ENCODE measurements around the gene ALB. TPM values are rescaled to one million over a fixed set of nuclear protein-coding genes. Genes with fewer than 3 reads are reported as not detected.

ALB gene
- total RNA-seq, 1 experiment from 2014 or later = 23.4 TPM

DNA sequence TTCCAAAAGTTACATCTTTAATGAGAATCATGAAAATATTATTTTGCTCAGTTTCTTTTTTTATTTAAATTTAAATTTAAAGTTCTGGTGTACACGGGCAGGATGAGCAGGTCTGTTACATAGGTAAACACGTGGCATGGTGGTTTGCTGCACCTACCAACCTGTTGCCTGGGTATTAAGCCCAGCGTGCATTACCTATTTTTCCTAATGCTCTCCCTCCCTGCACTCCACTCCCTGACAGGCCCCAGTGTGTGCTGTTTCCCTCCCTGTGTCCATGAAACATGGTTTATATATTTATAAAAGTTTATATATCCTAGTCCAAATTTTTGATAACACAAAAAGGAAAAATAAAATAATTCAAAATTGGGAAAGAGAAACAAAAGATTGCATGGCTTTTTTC, 35.9 kb downstream of the ALB start:
- no peaks in the 10 kb centered on the region for H3K4me1 Mint-ChIP-seq
- ATAC-seq = no peak
- H3K36me3 Mint-ChIP-seq = no peaks in the 10 kb centered on the region
- CTCF ChIA-PET = no interaction called here
- no peaks in the 10 kb centered on the region for H3K27me3 Mint-ChIP-seq (ENCODE audit: low read depth)
- TF ChIP-seq ATF1 (CRISPR knock-in tag; IDR thresholded peaks at IDR 0.05) (no peak), ZNF121 (CRISPR knock-in tag; IDR thresholded peaks at IDR 0.05) (no peak), AR (CRISPR knock-in tag; IDR thresholded peaks at IDR 0.05) (no peak), ZNF281 (CRISPR knock-in tag; IDR thresholded peaks at IDR 0.05) (no peak), RELA (CRISPR knock-in tag; IDR thresholded peaks at IDR 0.05; ENCODE audit: borderline replicate concordance) (no peak), ZNF425 (CRISPR knock-in tag; conservative IDR thresholded peaks at IDR 0.05) (no peak), ZNF671 (CRISPR knock-in tag; IDR thresholded peaks at IDR 0.05) (no peak)
- TF ChIP-seq, protein P1, sequence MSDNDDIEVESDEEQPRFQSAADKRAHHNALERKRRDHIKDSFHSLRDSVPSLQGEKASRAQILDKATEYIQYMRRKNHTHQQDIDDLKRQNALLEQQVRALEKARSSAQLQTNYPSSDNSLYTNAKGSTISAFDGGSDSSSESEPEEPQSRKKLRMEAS (CRISPR knock-in tag; IDR thresholded peaks at IDR 0.05) = no peak
- TF ChIP-seq, protein P2, sequence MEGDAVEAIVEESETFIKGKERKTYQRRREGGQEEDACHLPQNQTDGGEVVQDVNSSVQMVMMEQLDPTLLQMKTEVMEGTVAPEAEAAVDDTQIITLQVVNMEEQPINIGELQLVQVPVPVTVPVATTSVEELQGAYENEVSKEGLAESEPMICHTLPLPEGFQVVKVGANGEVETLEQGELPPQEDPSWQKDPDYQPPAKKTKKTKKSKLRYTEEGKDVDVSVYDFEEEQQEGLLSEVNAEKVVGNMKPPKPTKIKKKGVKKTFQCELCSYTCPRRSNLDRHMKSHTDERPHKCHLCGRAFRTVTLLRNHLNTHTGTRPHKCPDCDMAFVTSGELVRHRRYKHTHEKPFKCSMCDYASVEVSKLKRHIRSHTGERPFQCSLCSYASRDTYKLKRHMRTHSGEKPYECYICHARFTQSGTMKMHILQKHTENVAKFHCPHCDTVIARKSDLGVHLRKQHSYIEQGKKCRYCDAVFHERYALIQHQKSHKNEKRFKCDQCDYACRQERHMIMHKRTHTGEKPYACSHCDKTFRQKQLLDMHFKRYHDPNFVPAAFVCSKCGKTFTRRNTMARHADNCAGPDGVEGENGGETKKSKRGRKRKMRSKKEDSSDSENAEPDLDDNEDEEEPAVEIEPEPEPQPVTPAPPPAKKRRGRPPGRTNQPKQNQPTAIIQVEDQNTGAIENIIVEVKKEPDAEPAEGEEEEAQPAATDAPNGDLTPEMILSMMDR (IDR thresholded peaks at IDR 0.05) = no peak
- POLR2A ChIA-PET = no interaction called here
- H3K27ac Mint-ChIP-seq = no peak overlapping the region
- DNase-seq (ENCODE audit: low spot score) = no peak
- H3K9me3 Mint-ChIP-seq = no peaks in the 10 kb centered on the region
- no peak overlapping the region for H3K4me3 Mint-ChIP-seq

- Mint-ChIP-seq H3K36me3 (no peaks in the 10 kb centered on the region), H3K4me3 (no peak overlapping the region), H3K9me3 (no peaks in the 10 kb centered on the region), H3K27ac (no peak overlapping the region), H3K4me1 (no peaks in the 10 kb centered on the region), H3K27me3 (ENCODE audit: low read depth) (no peaks in the 10 kb centered on the region)
- no peak for DNase-seq (ENCODE audit: low spot score)
- CTCF ChIA-PET = no interaction called here
- TF ChIP-seq SMAD4 (CRISPR knock-in tag; IDR thresholded peaks at IDR 0.05) (no peak), AFF4 (CRISPR knock-in tag; IDR thresholded peaks at IDR 0.05; ENCODE audit: borderline replicate concordance) (no peak), ZNF263 (CRISPR knock-in tag; IDR thresholded peaks at IDR 0.05; ENCODE audit: low read depth) (no peak), MYBL2 (CRISPR knock-in tag; IDR thresholded peaks at IDR 0.05) (no peak), KAT7 (CRISPR knock-in tag; IDR thresholded peaks at IDR 0.05; ENCODE audit: borderline replicate concordance) (no peak), MXD4 (CRISPR knock-in tag; IDR thresholded peaks at IDR 0.05; ENCODE audit: borderline replicate concordance) (no peak), NFE2L1 (CRISPR knock-in tag; IDR thresholded peaks at IDR 0.05) (no peak)
- TF ChIP-seq, protein P3, sequence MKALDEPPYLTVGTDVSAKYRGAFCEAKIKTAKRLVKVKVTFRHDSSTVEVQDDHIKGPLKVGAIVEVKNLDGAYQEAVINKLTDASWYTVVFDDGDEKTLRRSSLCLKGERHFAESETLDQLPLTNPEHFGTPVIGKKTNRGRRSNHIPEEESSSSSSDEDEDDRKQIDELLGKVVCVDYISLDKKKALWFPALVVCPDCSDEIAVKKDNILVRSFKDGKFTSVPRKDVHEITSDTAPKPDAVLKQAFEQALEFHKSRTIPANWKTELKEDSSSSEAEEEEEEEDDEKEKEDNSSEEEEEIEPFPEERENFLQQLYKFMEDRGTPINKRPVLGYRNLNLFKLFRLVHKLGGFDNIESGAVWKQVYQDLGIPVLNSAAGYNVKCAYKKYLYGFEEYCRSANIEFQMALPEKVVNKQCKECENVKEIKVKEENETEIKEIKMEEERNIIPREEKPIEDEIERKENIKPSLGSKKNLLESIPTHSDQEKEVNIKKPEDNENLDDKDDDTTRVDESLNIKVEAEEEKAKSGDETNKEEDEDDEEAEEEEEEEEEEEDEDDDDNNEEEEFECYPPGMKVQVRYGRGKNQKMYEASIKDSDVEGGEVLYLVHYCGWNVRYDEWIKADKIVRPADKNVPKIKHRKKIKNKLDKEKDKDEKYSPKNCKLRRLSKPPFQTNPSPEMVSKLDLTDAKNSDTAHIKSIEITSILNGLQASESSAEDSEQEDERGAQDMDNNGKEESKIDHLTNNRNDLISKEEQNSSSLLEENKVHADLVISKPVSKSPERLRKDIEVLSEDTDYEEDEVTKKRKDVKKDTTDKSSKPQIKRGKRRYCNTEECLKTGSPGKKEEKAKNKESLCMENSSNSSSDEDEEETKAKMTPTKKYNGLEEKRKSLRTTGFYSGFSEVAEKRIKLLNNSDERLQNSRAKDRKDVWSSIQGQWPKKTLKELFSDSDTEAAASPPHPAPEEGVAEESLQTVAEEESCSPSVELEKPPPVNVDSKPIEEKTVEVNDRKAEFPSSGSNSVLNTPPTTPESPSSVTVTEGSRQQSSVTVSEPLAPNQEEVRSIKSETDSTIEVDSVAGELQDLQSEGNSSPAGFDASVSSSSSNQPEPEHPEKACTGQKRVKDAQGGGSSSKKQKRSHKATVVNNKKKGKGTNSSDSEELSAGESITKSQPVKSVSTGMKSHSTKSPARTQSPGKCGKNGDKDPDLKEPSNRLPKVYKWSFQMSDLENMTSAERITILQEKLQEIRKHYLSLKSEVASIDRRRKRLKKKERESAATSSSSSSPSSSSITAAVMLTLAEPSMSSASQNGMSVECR (CRISPR knock-in tag; IDR thresholded peaks at IDR 0.05; ENCODE audit: borderline replicate concordance) = no peak
- no peak for ATAC-seq
- POLR2A ChIA-PET = no interaction called here
Measured at GRCh38 chr4:73440653-73441052, 36.6 kb downstream of the ALB start.
